H7 (cell line): ENCODE data around the gene USP32. TPM values are rescaled to one million over a fixed set of nuclear protein-coding genes. Genes with fewer than 3 reads are reported as not detected.

Experiments
- DNase-seq: peaks from one replicate; pipeline ENCODE4 v3.0.0; 2012
- H3K27me3 ChIP-seq: 2 replicates; pipeline ENCODE4 v1.6.0; 2011; ENCODE audit warnings: mild to moderate bottlenecking, low read length; ENCODE audit not compliant: control insufficient read depth, insufficient read depth
- H3K36me3 ChIP-seq: replicated peaks from 2 replicates; pipeline ENCODE4 v1.5.1; 2011; ENCODE audit warnings: low read length; ENCODE audit not compliant: control insufficient read depth, insufficient read depth
- H3K4me3 ChIP-seq: 2 replicates; pipeline ENCODE4 v1.5.1; 2011; ENCODE audit warnings: low read depth, mild to moderate bottlenecking, control low read depth, low read length, moderate library complexity; ENCODE audit not compliant: insufficient read depth
- total RNA-seq: library from RNA; depleted of rRNA; stranded (reverse); fragments of >200 nt; shearing (Covaris generic); gene quantifications from 2 replicates; pipeline ENCODE4 v1.2.3, GENCODE V29; 2014

USP32 gene
- total RNA-seq, 1 experiment from 2014 or later = 60.2 TPM

DNA sequence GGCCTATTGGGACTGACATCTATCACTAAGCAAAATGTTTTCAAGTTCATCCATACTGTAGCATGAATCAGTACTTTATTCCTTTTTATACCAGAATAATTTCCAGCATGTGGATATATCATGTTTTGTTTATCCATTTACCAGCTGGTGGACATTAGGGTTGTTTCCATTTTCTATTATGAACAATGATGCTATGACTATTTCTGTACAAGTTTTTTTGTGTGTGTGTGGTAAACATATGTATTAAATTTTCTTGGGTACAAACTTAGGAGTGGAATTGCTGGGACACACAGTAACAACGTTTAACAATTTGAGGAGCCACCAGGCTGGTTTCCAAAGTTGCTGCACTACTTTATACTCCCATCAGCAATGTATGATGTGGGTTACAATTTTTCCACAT lies 91.0 kb downstream of the USP32 start:
- Histone ChIP-seq H3K27me3 (no peaks in the 10 kb centered on the region), H3K4me3 (no peak overlapping the region), H3K36me3 (no peaks in the 10 kb centered on the region)
- no peak for DNase-seq

DNA sequence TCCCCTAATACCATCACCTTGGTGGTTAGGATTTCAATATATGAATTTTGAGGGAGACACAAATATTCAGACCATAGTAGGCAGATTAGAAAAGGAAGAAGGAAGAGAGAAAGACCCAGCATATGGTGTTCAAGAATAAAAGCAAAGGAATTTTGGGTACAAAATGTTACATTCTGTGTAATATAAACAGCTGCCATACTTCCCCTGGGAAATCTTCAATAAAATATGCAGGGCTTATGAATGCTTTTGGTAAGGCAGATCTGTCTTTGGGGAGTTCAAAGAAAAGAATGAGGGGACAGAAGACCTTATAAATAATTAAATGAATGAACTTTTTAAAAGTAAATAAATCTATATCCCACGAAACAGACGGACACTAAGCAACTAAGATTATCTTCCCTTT lies 91.9 kb downstream of the USP32 start:
- no peak for DNase-seq
- no peak overlapping the region for H3K4me3 ChIP-seq

DNA sequence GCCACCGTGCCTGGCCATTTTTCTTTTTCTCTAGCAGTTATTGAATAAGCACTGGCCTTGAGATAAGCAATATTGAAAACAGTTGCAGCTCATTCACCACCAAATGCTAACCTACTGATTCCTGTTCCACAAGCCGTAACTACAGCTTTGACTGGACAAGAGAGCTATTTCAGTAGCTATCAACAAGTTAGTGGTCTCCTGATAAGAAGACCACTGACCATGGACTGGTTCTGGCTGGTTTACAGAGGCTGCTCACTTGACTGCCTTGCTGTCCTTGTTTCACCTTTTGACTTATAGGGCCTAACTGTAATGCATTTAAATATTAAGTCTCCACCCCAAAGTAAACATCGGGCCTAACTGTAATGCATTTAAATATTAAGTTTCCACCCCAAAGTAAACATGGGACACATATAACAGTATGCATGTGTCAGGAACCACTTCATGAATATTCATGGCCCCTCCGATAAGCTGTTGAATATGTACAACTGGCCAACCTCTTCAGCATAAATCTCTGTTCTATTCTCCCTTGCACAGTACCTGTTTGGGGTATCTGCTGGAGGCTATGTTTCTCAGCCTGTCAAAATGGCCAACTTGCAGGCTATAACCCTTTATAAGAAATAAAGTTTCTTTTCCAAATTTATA lies 94.1 kb downstream of the USP32 start:
- no peaks in the 10 kb centered on the region for H3K36me3 ChIP-seq
- no peak for DNase-seq
- no peak overlapping the region for H3K4me3 ChIP-seq
- H3K27me3 ChIP-seq = no peaks in the 10 kb centered on the region

More for the DNA sequence above, 91.9 kb downstream of the USP32 start:
- H3K27me3 ChIP-seq = no peaks in the 10 kb centered on the region
- no peaks in the 10 kb centered on the region for H3K36me3 ChIP-seq

- no peaks in the 10 kb centered on the region for H3K27me3 ChIP-seq
- no peaks in the 10 kb centered on the region for H3K36me3 ChIP-seq
- H3K4me3 ChIP-seq = no peak overlapping the region
- DNase-seq = no peak
Measured at GRCh38 chr17:60296177-60296576, 95.8 kb downstream of the USP32 start.

- no peaks in the 10 kb centered on the region for H3K36me3 ChIP-seq
- no peak overlapping the region for H3K4me3 ChIP-seq
- H3K27me3 ChIP-seq = no peaks in the 10 kb centered on the region
- no peak for DNase-seq
Measured at GRCh38 chr17:60293580-60294335, 98.2 kb downstream of the USP32 start.

DNA sequence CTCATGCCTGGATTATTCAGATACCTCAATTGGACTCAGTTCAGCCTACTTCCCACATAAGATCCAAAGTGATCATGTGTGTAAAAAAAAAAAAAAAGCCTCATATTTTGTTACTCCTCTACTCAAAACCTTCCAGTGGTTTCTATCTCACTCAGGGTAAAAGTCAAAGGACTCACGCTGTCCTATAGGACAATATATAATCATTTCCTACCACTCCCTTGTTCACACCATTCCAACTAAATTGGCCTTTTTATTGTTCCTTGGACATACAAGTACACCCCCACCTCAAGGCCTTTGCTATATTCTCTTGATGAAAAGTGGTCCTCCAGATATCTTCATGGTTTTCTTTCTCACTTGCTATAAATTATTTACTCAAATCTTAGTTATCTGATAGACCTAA lies 99.2 kb downstream of the USP32 start:
- no peaks in the 10 kb centered on the region for H3K36me3 ChIP-seq
- DNase-seq = no peak
- no peak overlapping the region for H3K4me3 ChIP-seq
- H3K27me3 ChIP-seq = no peaks in the 10 kb centered on the region

- no peak for DNase-seq
- Histone ChIP-seq H3K27me3 (no peaks in the 10 kb centered on the region), H3K36me3 (no peaks in the 10 kb centered on the region; the same call in 1 of the 2 replicates), H3K4me3 (no peak overlapping the region)
Measured at GRCh38 chr17:60284709-60285108, 107.2 kb downstream of the USP32 start.

- no peak for DNase-seq
- Histone ChIP-seq H3K27me3 (no peaks in the 10 kb centered on the region), H3K4me3 (no peak overlapping the region), H3K36me3 (no peaks in the 10 kb centered on the region; the same call in 1 of the 2 replicates)
Measured at GRCh38 chr17:60283816-60284215, 108.1 kb downstream of the USP32 start.

DNA sequence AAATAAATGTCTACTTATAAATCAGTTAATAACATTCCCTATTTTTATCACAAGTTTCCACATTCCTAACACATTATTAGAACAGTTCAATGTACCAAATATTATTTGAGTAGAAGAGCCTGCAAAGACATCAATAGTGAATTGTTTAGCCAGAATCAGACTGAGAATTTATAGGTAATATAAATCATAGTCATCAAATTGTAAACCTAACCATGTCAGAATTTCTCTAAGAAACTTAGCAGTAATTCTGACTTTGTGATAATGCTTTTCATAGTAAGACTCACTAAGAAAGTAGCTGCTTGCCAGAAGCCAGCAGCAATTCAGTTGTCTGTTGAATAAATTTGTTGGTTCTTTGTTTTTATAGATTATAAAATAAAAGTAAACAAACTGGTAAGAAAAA lies 111.3 kb downstream of the USP32 start:
- no peaks in the 10 kb centered on the region for H3K27me3 ChIP-seq
- H3K4me3 ChIP-seq = no peak overlapping the region
- DNase-seq = no peak
- no peaks in the 10 kb centered on the region for H3K36me3 ChIP-seq

- Histone ChIP-seq H3K4me3 (no peak overlapping the region), H3K27me3 (no peaks in the 10 kb centered on the region), H3K36me3 (no peaks in the 10 kb centered on the region)
- DNase-seq = no peak
Measured at GRCh38 chr17:60278237-60278636, 113.7 kb downstream of the USP32 start.

DNA sequence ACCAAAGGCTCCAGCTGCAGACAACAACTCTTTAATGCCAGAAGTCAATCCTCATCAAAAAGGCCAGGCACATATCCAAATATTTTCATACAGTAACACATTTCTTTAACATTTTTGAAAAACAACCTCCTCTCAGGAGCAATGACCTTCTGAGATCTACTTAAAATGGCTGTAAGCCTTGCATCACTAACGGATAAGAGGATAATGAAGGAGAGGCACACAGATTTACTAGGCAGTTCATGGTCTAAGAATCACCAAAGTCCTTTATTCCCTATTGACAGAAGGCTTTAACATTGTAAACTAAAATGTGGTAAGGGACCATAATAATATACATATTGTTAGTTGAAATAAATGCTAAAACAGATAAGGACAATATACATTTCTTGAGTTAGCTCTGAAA lies 114.7 kb downstream of the USP32 start:
- no peaks in the 10 kb centered on the region for H3K36me3 ChIP-seq
- no peaks in the 10 kb centered on the region for H3K27me3 ChIP-seq
- DNase-seq = no peak
- H3K4me3 ChIP-seq = no peak overlapping the region

GRCh38 chr17:60269417-60269816 lies 122.5 kb downstream of the USP32 start:
- H3K27me3 ChIP-seq = no peaks in the 10 kb centered on the region

GRCh38 chr17:60260540-60260939 lies 131.4 kb downstream of the USP32 start:
- Histone ChIP-seq H3K4me3 (no peak overlapping the region), H3K36me3 (no peaks in the 10 kb centered on the region; the same call in 1 of the 2 replicates), H3K27me3 (no peaks in the 10 kb centered on the region)
- no peak for DNase-seq

More at GRCh38 chr17:60269417-60269816, 122.5 kb downstream of the USP32 start:
- no peaks in the 10 kb centered on the region; the same call in 1 of the 2 replicates for H3K36me3 ChIP-seq
- H3K4me3 ChIP-seq = no peak overlapping the region
- no peak for DNase-seq

- Histone ChIP-seq H3K36me3 (no peaks in the 10 kb centered on the region; the same call in none of the 2 replicates), H3K27me3 (no peaks in the 10 kb centered on the region), H3K4me3 (no peak overlapping the region)
- no peak for DNase-seq
Measured at GRCh38 chr17:60258313-60258712, 133.6 kb downstream of the USP32 start.

- H3K36me3 ChIP-seq = no peaks in the 10 kb centered on the region; the same call in 1 of the 2 replicates
- DNase-seq = no peak
- no peak overlapping the region for H3K4me3 ChIP-seq
- no peaks in the 10 kb centered on the region for H3K27me3 ChIP-seq
Measured at GRCh38 chr17:60256174-60256573, 135.8 kb downstream of the USP32 start.
